Measurements from ENCODE around the gene KDM5C. TPM values are rescaled to one million over a fixed set of nuclear protein-coding genes. Genes with fewer than 3 reads are reported as not detected.

KDM5C gene
- total RNA-seq, 2 donors from 2014 or later, result 115 to 130 TPM

- H3K36me3 ChIP-seq, result no peaks in the 10 kb centered on the region
- DNase-seq, result no peak
- intact Hi-C loops (cut with DNase I), result no loop called here
- no peak overlapping the region for H3K9ac ChIP-seq (ENCODE audit: low read depth in 2 of 2, low read length in 2 of 2)
- H3K4me3 ChIP-seq, result no peak overlapping the region
- H3K27ac ChIP-seq, result no peak overlapping the region
- TF ChIP-seq CTCF (IDR thresholded peaks at IDR 0.05), result no peak
- H3K4me1 ChIP-seq, result no peaks in the 10 kb centered on the region
- H3K27me3 ChIP-seq, result no peaks in the 10 kb centered on the region
- no peaks in the 10 kb centered on the region for H3K9me3 ChIP-seq
Observed at GRCh38 chrX:53247928-53248327, 22.9 kb upstream of the KDM5C start.

- no peaks in the 10 kb centered on the region for H3K9me3 ChIP-seq
- TF ChIP-seq CTCF (IDR thresholded peaks at IDR 0.05), result no peak
- H3K4me3 ChIP-seq, result no peak overlapping the region
- no peaks in the 10 kb centered on the region for H3K36me3 ChIP-seq
- no peaks in the 10 kb centered on the region for H3K4me1 ChIP-seq
- H3K27me3 ChIP-seq, result no peaks in the 10 kb centered on the region
- no peak overlapping the region for H3K9ac ChIP-seq (ENCODE audit: low read depth in 2 of 2, low read length in 2 of 2)
- DNase-seq, result no peak
- no peak overlapping the region for H3K27ac ChIP-seq
- intact Hi-C loops (cut with DNase I), result no loop called here
Observed at GRCh38 chrX:53246231-53246630, 21.2 kb upstream of the KDM5C start.

GRCh38 chrX:53244610-53245009, 19.6 kb upstream of the KDM5C start:
- H3K4me1 ChIP-seq, result no peaks in the 10 kb centered on the region
- intact Hi-C loops (cut with DNase I), result no loop called here
- DNase-seq, result no peak
- H3K36me3 ChIP-seq, result no peaks in the 10 kb centered on the region
- no peaks in the 10 kb centered on the region for H3K27me3 ChIP-seq
- H3K9ac ChIP-seq (ENCODE audit: low read depth in 2 of 2, low read length in 2 of 2), result no peak overlapping the region
- no peak for TF ChIP-seq CTCF (IDR thresholded peaks at IDR 0.05)
- no peak overlapping the region for H3K27ac ChIP-seq
- H3K4me3 ChIP-seq, result no peak overlapping the region
- H3K9me3 ChIP-seq, result no peaks in the 10 kb centered on the region

- Histone ChIP-seq H3K4me1 (no peaks in the 10 kb centered on the region), H3K27ac (no peak overlapping the region), H3K27me3 (no peaks in the 10 kb centered on the region), H3K4me3 (no peak overlapping the region), H3K9me3 (no peaks in the 10 kb centered on the region), H3K9ac (ENCODE audit: low read depth in 2 of 2, low read length in 2 of 2) (no peak overlapping the region), H3K36me3 (no peaks in the 10 kb centered on the region)
- TF ChIP-seq CTCF (IDR thresholded peaks at IDR 0.05), result no peak
- DNase-seq, result no peak
- intact Hi-C loops (cut with DNase I), result no loop called here
Observed at GRCh38 chrX:53242310-53242709, 17.3 kb upstream of the KDM5C start.

- Histone ChIP-seq H3K9ac (ENCODE audit: low read depth in 2 of 2, low read length in 2 of 2) (no peak overlapping the region), H3K27ac (no peak overlapping the region), H3K9me3 (no peaks in the 10 kb centered on the region), H3K4me1 (no peaks in the 10 kb centered on the region), H3K36me3 (no peaks in the 10 kb centered on the region), H3K27me3 (no peaks in the 10 kb centered on the region), H3K4me3 (no peak overlapping the region)
- intact Hi-C loops (cut with DNase I), result no loop called here
- DNase-seq, result no peak
- no peak for TF ChIP-seq CTCF (IDR thresholded peaks at IDR 0.05)
Observed at GRCh38 chrX:53241558-53241957, 16.6 kb upstream of the KDM5C start.

GRCh38 chrX:53239474-53239873, 14.5 kb upstream of the KDM5C start:
- H3K36me3 ChIP-seq, result no peaks in the 10 kb centered on the region
- intact Hi-C loops (cut with DNase I), result no loop called here
- no peaks in the 10 kb centered on the region for H3K4me1 ChIP-seq
- no peak overlapping the region for H3K27ac ChIP-seq
- no peaks in the 10 kb centered on the region for H3K9me3 ChIP-seq
- no peak for TF ChIP-seq CTCF (IDR thresholded peaks at IDR 0.05)
- no peak overlapping the region for H3K4me3 ChIP-seq
- no peak overlapping the region for H3K9ac ChIP-seq (ENCODE audit: low read depth in 2 of 2, low read length in 2 of 2)
- no peak for DNase-seq
- H3K27me3 ChIP-seq, result no peaks in the 10 kb centered on the region
